K562 (cell line): ENCODE results near the gene ADNP. TPM values are rescaled to one million over a fixed set of nuclear protein-coding genes. Genes with fewer than 3 reads are reported as not detected.
A peak's percentile ranks its signal among the peaks of the same experiment; 100 is the strongest.

Experiments
- ARID4B ChIP-seq: sonication (generic); formaldehyde crosslinking; IDR thresholded peaks from 2 replicates; pipeline ENCODE4 v1.8.0; 2022; ENCODE audit warnings: mild to moderate bottlenecking, missing genetic modification reagents
- ATF4 ChIP-seq: fragments of 450-650 bp; formaldehyde crosslinking; IDR thresholded peaks from 2 replicates; pipeline ENCODE4 v1.4.0; 2022; ENCODE audit warnings: mild to moderate bottlenecking, moderate library complexity
- DEAF1 ChIP-seq: fragments of 450-650 bp; formaldehyde crosslinking; IDR thresholded peaks from 2 replicates; pipeline ENCODE4 v1.4.0; 2020; ENCODE audit warnings: mild to moderate bottlenecking, moderate library complexity
- FOXA1 ChIP-seq: fragments of 450-650 bp; IDR thresholded peaks from 2 replicates; pipeline ENCODE4 v1.6.1; 2016; ENCODE audit warnings: mild to moderate bottlenecking, borderline replicate concordance
- FOXP4 ChIP-seq: sonication (generic); formaldehyde crosslinking; IDR thresholded peaks from 2 replicates; pipeline ENCODE4 v1.8.0; 2022; ENCODE audit warnings: mild to moderate bottlenecking, missing genetic modification reagents, borderline replicate concordance
- KLF1 ChIP-seq: fragments of 450-650 bp; IDR thresholded peaks from 2 replicates; pipeline ENCODE4 v1.6.1; 2016; ENCODE audit warnings: missing genetic modification characterization, missing compliant biosample characterization
- MEF2A ChIP-seq: IDR thresholded peaks from 2 replicates; pipeline ENCODE4 v1.6.1; 2011; ENCODE audit warnings: low read depth, mild to moderate bottlenecking, low read length, moderate library complexity; ENCODE audit not compliant: control insufficient read depth
- MXD1 ChIP-seq: fragments of 250-450 bp; sonication (Bioruptor Pico); IDR thresholded peaks from 2 replicates; pipeline ENCODE4 v1.8.0; 2021; ENCODE audit warnings: borderline replicate concordance, mild to moderate bottlenecking, moderate library complexity; ENCODE audit not compliant: poor library complexity, severe bottlenecking
- MYBL2 ChIP-seq, 2 experiments: fragments of 450-650 bp in 1 of 2; sonication (generic) in 1 of 2; formaldehyde crosslinking in 1 of 2; IDR thresholded peaks; 2 replicates each; pipeline versions ENCODE4 v1.6.1 to v1.8.1; 2017 to 2022; ENCODE audit warnings: borderline replicate concordance in 1 of 2, inconsistent platforms in 1 of 2, low read depth in 1 of 2, mild to moderate bottlenecking in 1 of 2, missing genetic modification reagents in 1 of 2, moderate library complexity in 1 of 2
- NFE2 ChIP-seq: IDR thresholded peaks from 2 replicates; pipeline ENCODE4 v1.6.1; 2014; ENCODE audit warnings: antibody characterized with exemption, low read depth
- SMARCB1 ChIP-seq: IDR thresholded peaks from 2 replicates; pipeline ENCODE4 v1.6.1; 2011; ENCODE audit warnings: improper control_type of control experiment, low read depth; ENCODE audit not compliant: insufficient read length
- SRSF7 ChIP-seq: fragments of 200-400 bp; formaldehyde crosslinking; optimal IDR thresholded peaks from 2 replicates; pipeline ENCODE3; 2017; ENCODE audit warnings: mild to moderate bottlenecking, low read depth, low read length
- SUPT5H ChIP-seq: fragments of 450-650 bp; IDR thresholded peaks from 2 replicates; pipeline ENCODE4 v1.6.1; 2016
- TCFL5 ChIP-seq: fragments of 250-450 bp; sonication (Bioruptor Pico); conservative IDR thresholded peaks from 2 replicates; pipeline ENCODE4 v1.6.1; 2021; ENCODE audit warnings: mild to moderate bottlenecking, moderate library complexity, matching md5 sums
- ZNF140 ChIP-seq: fragments of 250-450 bp; sonication (Bioruptor Pico); IDR thresholded peaks from 2 replicates; pipeline ENCODE4 v1.8.0; 2021; ENCODE audit warnings: moderate library complexity, mild to moderate bottlenecking, inconsistent platforms
- ZNF384 ChIP-seq: IDR thresholded peaks from 2 replicates; pipeline ENCODE4 v1.6.1; 2012; ENCODE audit warnings: low read depth, low read length, improper control_type of control experiment
- polyA plus RNA-seq, 8 experiments: library from polyadenylated mRNA; depleted of rRNA in 4 of 8; stranded (reverse) in 5 of 8; unstranded in 3 of 8; fragments of >200 nt; fragmentation: Nextera tagmentation in 2 of 8; fragmentation: Illumina TruSeq in 1 of 8; extraction: Ambion mirVana in 2 of 8; extraction: Trizol in 1 of 8; gene quantifications; 2 replicates each; pipeline versions ENCODE4 v1.2.1 to v1.2.3, GENCODE V29; 2011 to 2014; ENCODE audit warnings: inconsistent platforms in 1 of 8, missing spikeins in 1 of 8
- total RNA-seq, 7 experiments: library from RNA; depleted of rRNA in 6 of 7; stranded (reverse); fragments of >200 nt in 6 of 7; fragmentation: Illumina TruSeq in 2 of 7; extraction: Trizol in 2 of 7; gene quantifications; 2 replicates each; pipeline versions ENCODE4 v1.2.1 to v1.2.3, GENCODE V29; 2011 to 2021; ENCODE audit warnings: low replicate concordance in 1 of 7

Gene ADNP
- total and polyA plus RNA-seq, 9 of the 15 experiments (the other 6 are each of a cell fraction or from before 2014, with no cell fraction given) = 17.8 to 59.9 (median 25.3) TPM

- TF ChIP-seq FOXP4 (CRISPR knock-in tag) = no peak
- no peak for TF ChIP-seq ATF4 (CRISPR knock-in tag)
- TF ChIP-seq FOXA1 = no peak
- TF ChIP-seq NFE2 = no peak
- TF ChIP-seq SMARCB1 = no peak
- no peak for TF ChIP-seq KLF1 (tag)
- no peak for TF ChIP-seq ZNF384
- no peak for TF ChIP-seq MYBL2 (IDR thresholded peaks at IDR 0.05; ENCODE audit: low read depth)
- TF ChIP-seq MYBL2 (CRISPR knock-in tag; IDR thresholded peaks at IDR 0.05; ENCODE audit: borderline replicate concordance) = no peak
- TF ChIP-seq SUPT5H = no peak
- TF ChIP-seq MXD1 = no peak
- no peak for TF ChIP-seq ZNF140
- TF ChIP-seq TCFL5 (CRISPR knock-in tag) = no peak
- no peak for TF ChIP-seq MEF2A
- TF ChIP-seq SRSF7 = no peak
- TF ChIP-seq ARID4B (CRISPR knock-in tag) = peak; percentile 86
- no peak for TF ChIP-seq DEAF1
Measured at GRCh38 chr20:50958615-50959542, 27.6 kb upstream of the ADNP start, which contains the start of gene MOCS3 (continued).
